OCI-M1 (cell line): ENCODE data around the gene VAMP5.
A peak's percentile ranks its signal among the peaks of the same experiment; 100 is the strongest.
"Not testable (repeated sequence)": the region's sequence is repeated elsewhere in the genome, so short reads cannot be mapped to it uniquely, and the experiment has no call there.

Experiments
- DNase-seq: peaks from one replicate; lab custom pipeline; 2025; lab: John Stamatoyannopoulos, UW

VAMP5 gene

GRCh38 chr2:85601771-85602475 lies 17.7 kb downstream of the VAMP5 start:
- peak; percentile 58 for DNase-seq

GRCh38 chr2:85602476-85603234 lies 18.4 kb downstream of the VAMP5 start, which contains the start of gene TMEM150A:
TSS of gene TMEM150A (minus strand) at chr2:85602698. CDS start at chr2:85601948, 750 bp downstream.
- DNase-seq = peak; percentile 90

- not testable (repeated sequence) for DNase-seq
Measured at GRCh38 chr2:85604133-85604444, 19.9 kb downstream of the VAMP5 start.

GRCh38 chr2:85604568-85605339 lies 20.5 kb downstream of the VAMP5 start:
- DNase-seq = no peak

GRCh38 chr2:85605406-85606115 lies 21.3 kb downstream of the VAMP5 start:
- no peak for DNase-seq

- DNase-seq = no peak
Measured at GRCh38 chr2:85606116-85606455, 21.9 kb downstream of the VAMP5 start.

GRCh38 chr2:85607268-85608215 lies 23.3 kb downstream of the VAMP5 start:
- no peak for DNase-seq

- DNase-seq = no peak
Measured at GRCh38 chr2:85611217-85611704, 27.0 kb downstream of the VAMP5 start.

- peak; percentile 89 for DNase-seq
Measured at GRCh38 chr2:85611705-85612587, 27.7 kb downstream of the VAMP5 start, which contains the start of gene C2orf68. TSS of gene C2orf68 (minus strand) at chr2:85612066. CDS start at chr2:85611984, 82 bp downstream.

- no peak for DNase-seq
Measured at GRCh38 chr2:85613717-85614515, 29.7 kb downstream of the VAMP5 start.

GRCh38 chr2:85614757-85615156 lies 30.5 kb downstream of the VAMP5 start:
- not testable (repeated sequence) for DNase-seq

GRCh38 chr2:85615413-85615728 lies 31.1 kb downstream of the VAMP5 start:
- no peak for DNase-seq

- not testable (repeated sequence) for DNase-seq
Measured at GRCh38 chr2:85617723-85618122, 33.5 kb downstream of the VAMP5 start.

GRCh38 chr2:85619617-85620016 lies 35.4 kb downstream of the VAMP5 start:
- DNase-seq = no peak

GRCh38 chr2:85621338-85621737 lies 37.1 kb downstream of the VAMP5 start:
- no peak for DNase-seq

- DNase-seq = no peak
Measured at GRCh38 chr2:85623991-85624390, 39.8 kb downstream of the VAMP5 start.

- DNase-seq = no peak
Measured at GRCh38 chr2:85628658-85629057, 44.4 kb downstream of the VAMP5 start.

GRCh38 chr2:85631316-85631715 lies 47.1 kb downstream of the VAMP5 start:
- DNase-seq = no peak

- DNase-seq = no peak
Measured at GRCh38 chr2:85635011-85635410, 50.8 kb downstream of the VAMP5 start.
